OCI-LY1 (cell line): Measurements from ENCODE around the gene DOCK1.

Experiments
- EZH2 ChIP-seq: fragments of 200-600 bp; sonication (generic), shearing (Covaris generic); IDR thresholded peaks from 2 replicates; pipeline ENCODE4 v1.8.0; 2017; ENCODE audit warnings: borderline replicate concordance, mixed run types, mild to moderate bottlenecking, antibody characterized with exemption, low read length, moderate library complexity, mixed read lengths
- TF ChIP-seq, protein P1 (sequence below): fragments of 200-600 bp; sonication (generic), shearing (Covaris generic); IDR thresholded peaks from 2 replicates; pipeline ENCODE4 v1.5.1; 2017; ENCODE audit warnings: mild to moderate bottlenecking, antibody characterized with exemption, low read length, moderate library complexity, mixed read lengths

- TF ChIP-seq, protein P1, sequence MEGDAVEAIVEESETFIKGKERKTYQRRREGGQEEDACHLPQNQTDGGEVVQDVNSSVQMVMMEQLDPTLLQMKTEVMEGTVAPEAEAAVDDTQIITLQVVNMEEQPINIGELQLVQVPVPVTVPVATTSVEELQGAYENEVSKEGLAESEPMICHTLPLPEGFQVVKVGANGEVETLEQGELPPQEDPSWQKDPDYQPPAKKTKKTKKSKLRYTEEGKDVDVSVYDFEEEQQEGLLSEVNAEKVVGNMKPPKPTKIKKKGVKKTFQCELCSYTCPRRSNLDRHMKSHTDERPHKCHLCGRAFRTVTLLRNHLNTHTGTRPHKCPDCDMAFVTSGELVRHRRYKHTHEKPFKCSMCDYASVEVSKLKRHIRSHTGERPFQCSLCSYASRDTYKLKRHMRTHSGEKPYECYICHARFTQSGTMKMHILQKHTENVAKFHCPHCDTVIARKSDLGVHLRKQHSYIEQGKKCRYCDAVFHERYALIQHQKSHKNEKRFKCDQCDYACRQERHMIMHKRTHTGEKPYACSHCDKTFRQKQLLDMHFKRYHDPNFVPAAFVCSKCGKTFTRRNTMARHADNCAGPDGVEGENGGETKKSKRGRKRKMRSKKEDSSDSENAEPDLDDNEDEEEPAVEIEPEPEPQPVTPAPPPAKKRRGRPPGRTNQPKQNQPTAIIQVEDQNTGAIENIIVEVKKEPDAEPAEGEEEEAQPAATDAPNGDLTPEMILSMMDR: no peak
- no peak for TF ChIP-seq EZH2
Measured at GRCh38 chr10:127319271-127319670, 414.0 kb downstream of the DOCK1 start.
